Keratinocyte (primary cell): ENCODE results near the gene GNB1L. TPM values are rescaled to one million over a fixed set of nuclear protein-coding genes. Genes with fewer than 3 reads are reported as not detected.

ENCODE experiments used
- DNase-seq: peaks from one replicate; pipeline ENCODE4 v3.0.0-alpha.2; 2011; ENCODE audit warnings: low read depth, missing footprints, low spot score
- FAIRE-seq: peaks from 2 replicates; lab custom pipeline; 2011; peaks lifted over from hg19 to GRCh38; lab: Jason Lieb, UNC
- H2AFZ ChIP-seq: 2 replicates; pipeline ENCODE4 v1.6.0; 2012; ENCODE audit warnings: low read length, control low read depth, inconsistent platforms; ENCODE audit not compliant: control insufficient read depth
- H3K27ac ChIP-seq: 2 replicates; pipeline ENCODE4 v1.5.1; 2011; ENCODE audit warnings: low read length; ENCODE audit not compliant: control insufficient read depth, insufficient read depth
- H3K27me3 ChIP-seq: 3 replicates; pipeline ENCODE4 v1.6.0; 2011; ENCODE audit warnings: low read length; ENCODE audit not compliant: control insufficient read depth, insufficient read depth; ENCODE audit errors: extremely low read depth
- H3K36me3 ChIP-seq, 2 experiments: 2 replicates in 1 of 2; 3 replicates in 1 of 2; pipeline ENCODE4 v1.5.1; 2011; ENCODE audit warnings: low read length in 2 of 2, mild to moderate bottlenecking in 1 of 2; ENCODE audit not compliant: control insufficient read depth in 2 of 2, insufficient read depth in 2 of 2; ENCODE audit errors: extremely low read depth in 1 of 2
- H3K4me1 ChIP-seq: 3 replicates; pipeline ENCODE4 v1.5.1; 2011; ENCODE audit warnings: low read length; ENCODE audit not compliant: control insufficient read depth, insufficient read depth; ENCODE audit errors: extremely low read depth
- H3K4me2 ChIP-seq: 3 replicates; pipeline ENCODE4 v1.6.0; 2011; ENCODE audit warnings: low read depth, low read length; ENCODE audit not compliant: control insufficient read depth, insufficient read depth; ENCODE audit errors: extremely low read depth
- H3K4me3 ChIP-seq, 3 experiments: fragments of 200-600 bp in 1 of 3; sonication (generic) in 1 of 3; 2 replicates in 2 of 3; 3 replicates in 1 of 3; pipeline ENCODE4 v1.5.1; 2011 to 2016; ENCODE audit warnings: low read length in 3 of 3, mild to moderate bottlenecking in 3 of 3, control low read depth in 2 of 3, inconsistent platforms in 1 of 3, low read depth in 1 of 3, mixed read lengths in 1 of 3, mixed run types in 1 of 3, moderate library complexity in 1 of 3; ENCODE audit not compliant: control insufficient read depth in 2 of 3, insufficient read depth in 2 of 3; ENCODE audit errors: extremely low read depth in 1 of 3
- H3K79me2 ChIP-seq: 2 replicates; pipeline ENCODE4 v1.6.0; 2012; ENCODE audit warnings: low read length; ENCODE audit not compliant: control insufficient read depth, insufficient read depth
- H3K9ac ChIP-seq: 3 replicates; pipeline ENCODE4 v1.6.0; 2011; ENCODE audit warnings: low read length; ENCODE audit not compliant: control insufficient read depth, insufficient read depth; ENCODE audit errors: extremely low read depth
- H3K9me1 ChIP-seq: 3 replicates; pipeline ENCODE4 v1.6.0; 2011; ENCODE audit warnings: low read length; ENCODE audit not compliant: control insufficient read depth, insufficient read depth; ENCODE audit errors: extremely low read depth
- H3K9me3 ChIP-seq: 2 replicates; pipeline ENCODE4 v1.5.1; 2012; ENCODE audit warnings: low read depth, low read length; ENCODE audit not compliant: control insufficient read depth
- H4K20me1 ChIP-seq: 3 replicates; pipeline ENCODE4 v1.6.0; 2011; ENCODE audit warnings: low read length; ENCODE audit not compliant: control insufficient read depth, insufficient read depth; ENCODE audit errors: extremely low read depth
- CTCF ChIP-seq, 3 experiments: IDR thresholded peaks in 1 of 3; conservative IDR thresholded peaks in 1 of 3; optimal IDR thresholded peaks in 1 of 3; 2 replicates in 2 of 3; 3 replicates in 1 of 3; pipeline versions ENCODE3 to v1.5.1; 2011; ENCODE audit warnings: low read length in 3 of 3, mild to moderate bottlenecking in 3 of 3, moderate library complexity in 2 of 3, control low read depth in 1 of 3, inconsistent platforms in 1 of 3; ENCODE audit not compliant: insufficient read depth in 2 of 3; ENCODE audit errors: extremely low read depth in 1 of 3
- EZH2 ChIP-seq: IDR thresholded peaks from one replicate; pipeline ENCODE4 v1.6.1; 2012; ENCODE audit warnings: inconsistent platforms, mild to moderate bottlenecking, low read length, moderate library complexity
- dilution Hi-C: fragments of 300-500 bp; cut with MboI; formaldehyde crosslinking; loops from one replicate; pipeline ENCODE4 v1.7.0; 2020; ENCODE audit warnings: low sequenced_read_pairs; ENCODE audit not compliant: extremely low pct_ligation_motif_present
- polyA plus RNA-seq, 5 experiments: library from polyadenylated mRNA; depleted of rRNA in 3 of 5; stranded (reverse) in 3 of 5; stranded (forward) in 1 of 5; unstranded in 1 of 5; fragments of >200 nt; gene quantifications; 1 replicate in 1 of 5; 2 replicates in 3 of 5; 3 replicates in 1 of 5; pipeline versions ENCODE4 v1.2.1 to v1.2.3, GENCODE V29; 2011 to 2012; ENCODE audit warnings: missing spikeins in 2 of 5, low read depth in 1 of 5, low replicate concordance in 1 of 5

Gene GNB1L
- polyA plus RNA-seq, 1 donor (not counting 4 experiments of a cell fraction or from before 2014, with no cell fraction given): 2.0 TPM

GRCh38 chr22:19850763-19851109, 3.9 kb downstream of the GNB1L start:
- Histone ChIP-seq H4K20me1 (peaks cover 9% of the 10 kb centered on the region), H3K9me1 (no peaks in the 10 kb centered on the region), H3K36me3 (peaks cover 14 to 28% of the 10 kb centered on the region in 2 experiments), H3K79me2 (peaks cover 53% of the 10 kb centered on the region), H2AFZ (no peak overlapping the region), H3K4me1 (peaks cover 54% of the 10 kb centered on the region), H3K4me3 (no peak overlapping the region), H3K4me2 (no peak overlapping the region), H3K9ac (no peak overlapping the region), H3K27ac (no peak overlapping the region), H3K27me3 (no peaks in the 10 kb centered on the region), H3K9me3 (no peaks in the 10 kb centered on the region)
- dilution Hi-C loops: no loop called here
- no peak for DNase-seq
- no peak for FAIRE-seq
- TF ChIP-seq CTCF (optimal IDR thresholded peaks at IDR 0.05 in 1 of 3, IDR thresholded peaks at IDR 0.05 in 1 of 3, conservative IDR thresholded peaks at IDR 0.05 in 1 of 3; ENCODE audit: extremely low read depth in 1 of 3, insufficient read depth in 2 of 3, low read length in 3 of 3) (no peak), EZH2 (no peak)

GRCh38 chr22:19849835-19850762, 4.6 kb downstream of the GNB1L start:
- no peak for TF ChIP-seq EZH2
- peak in 1 of 3 experiments; percentile 36 for TF ChIP-seq CTCF (optimal IDR thresholded peaks at IDR 0.05 in 1 of 3, IDR thresholded peaks at IDR 0.05 in 1 of 3, conservative IDR thresholded peaks at IDR 0.05 in 1 of 3; ENCODE audit: extremely low read depth in 1 of 3, insufficient read depth in 2 of 3, low read length in 3 of 3)
- H3K9me3 ChIP-seq: no peaks in the 10 kb centered on the region
- H3K36me3 ChIP-seq: peaks cover 14 to 28% of the 10 kb centered on the region in 2 experiments
- H3K27ac ChIP-seq: no peak overlapping the region
- no peaks in the 10 kb centered on the region for H3K27me3 ChIP-seq
- dilution Hi-C loops: no loop called here
- H3K4me2 ChIP-seq: peak overlapping the region; percentile 33
- H3K9ac ChIP-seq: no peak overlapping the region
- peaks cover 9% of the 10 kb centered on the region for H4K20me1 ChIP-seq
- peaks cover 48% of the 10 kb centered on the region for H3K79me2 ChIP-seq
- no peak overlapping the region for H3K4me3 ChIP-seq
- H3K4me1 ChIP-seq: peaks cover 51% of the 10 kb centered on the region
- no peak overlapping the region for H2AFZ ChIP-seq
- no peaks in the 10 kb centered on the region for H3K9me1 ChIP-seq
- DNase-seq (no peak), FAIRE-seq (peak; percentile 87)
